Measurements from ENCODE around the gene CCDC57.

- TF ChIP-seq POLR2A (IDR thresholded peaks at IDR 0.05): no peak
- TF ChIP-seq CTCF (IDR thresholded peaks at IDR 0.05): no peak
- no peak for TF ChIP-seq EP300 (IDR thresholded peaks at IDR 0.05)
Observed at GRCh38 chr17:82148997-82149396, 63.6 kb downstream of the CCDC57 start.

All from stomach (tissue), 4 donors.